ENCODE results near the gene COL9A1.

DNA sequence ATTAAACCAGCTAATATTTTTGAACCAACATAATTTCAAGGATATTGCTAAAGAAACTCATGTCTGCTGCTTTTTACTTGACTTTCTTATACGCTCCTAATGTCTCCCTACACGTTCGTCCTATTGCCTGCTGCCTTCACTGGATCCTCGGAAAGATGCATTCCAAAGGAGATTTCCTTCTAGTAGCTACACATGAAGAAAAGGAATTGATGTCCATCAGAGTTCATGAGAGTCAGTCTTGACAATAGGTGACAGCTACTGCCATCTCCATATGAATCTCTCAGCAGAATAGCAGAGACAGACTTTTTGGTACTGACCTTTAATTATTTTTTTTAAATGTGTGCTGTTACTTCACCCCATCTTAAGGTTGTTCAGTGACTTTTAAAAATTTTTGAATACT is 24.2 kb upstream of the COL9A1 start:
- TF ChIP-seq ZNF565 (CRISPR knock-in tag; conservative IDR thresholded peaks at IDR 0.05; ENCODE audit: low read depth) (no peak), OSR1 (CRISPR knock-in tag; IDR thresholded peaks at IDR 0.05) (no peak), RARB (CRISPR knock-in tag; IDR thresholded peaks at IDR 0.05) (no peak)
- TF ChIP-seq, protein P1, sequence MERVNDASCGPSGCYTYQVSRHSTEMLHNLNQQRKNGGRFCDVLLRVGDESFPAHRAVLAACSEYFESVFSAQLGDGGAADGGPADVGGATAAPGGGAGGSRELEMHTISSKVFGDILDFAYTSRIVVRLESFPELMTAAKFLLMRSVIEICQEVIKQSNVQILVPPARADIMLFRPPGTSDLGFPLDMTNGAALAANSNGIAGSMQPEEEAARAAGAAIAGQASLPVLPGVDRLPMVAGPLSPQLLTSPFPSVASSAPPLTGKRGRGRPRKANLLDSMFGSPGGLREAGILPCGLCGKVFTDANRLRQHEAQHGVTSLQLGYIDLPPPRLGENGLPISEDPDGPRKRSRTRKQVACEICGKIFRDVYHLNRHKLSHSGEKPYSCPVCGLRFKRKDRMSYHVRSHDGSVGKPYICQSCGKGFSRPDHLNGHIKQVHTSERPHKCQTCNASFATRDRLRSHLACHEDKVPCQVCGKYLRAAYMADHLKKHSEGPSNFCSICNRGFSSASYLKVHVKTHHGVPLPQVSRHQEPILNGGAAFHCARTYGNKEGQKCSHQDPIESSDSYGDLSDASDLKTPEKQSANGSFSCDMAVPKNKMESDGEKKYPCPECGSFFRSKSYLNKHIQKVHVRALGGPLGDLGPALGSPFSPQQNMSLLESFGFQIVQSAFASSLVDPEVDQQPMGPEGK (CRISPR knock-in tag; IDR thresholded peaks at IDR 0.05; ENCODE audit: borderline replicate concordance), result no peak
- TF ChIP-seq, protein P2, sequence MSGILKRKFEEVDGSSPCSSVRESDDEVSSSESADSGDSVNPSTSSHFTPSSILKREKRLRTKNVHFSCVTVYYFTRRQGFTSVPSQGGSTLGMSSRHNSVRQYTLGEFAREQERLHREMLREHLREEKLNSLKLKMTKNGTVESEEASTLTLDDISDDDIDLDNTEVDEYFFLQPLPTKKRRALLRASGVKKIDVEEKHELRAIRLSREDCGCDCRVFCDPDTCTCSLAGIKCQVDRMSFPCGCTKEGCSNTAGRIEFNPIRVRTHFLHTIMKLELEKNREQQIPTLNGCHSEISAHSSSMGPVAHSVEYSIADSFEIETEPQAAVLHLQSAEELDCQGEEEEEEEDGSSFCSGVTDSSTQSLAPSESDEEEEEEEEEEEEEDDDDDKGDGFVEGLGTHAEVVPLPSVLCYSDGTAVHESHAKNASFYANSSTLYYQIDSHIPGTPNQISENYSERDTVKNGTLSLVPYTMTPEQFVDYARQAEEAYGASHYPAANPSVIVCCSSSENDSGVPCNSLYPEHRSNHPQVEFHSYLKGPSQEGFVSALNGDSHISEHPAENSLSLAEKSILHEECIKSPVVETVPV (CRISPR knock-in tag; IDR thresholded peaks at IDR 0.05), result no peak
- TF ChIP-seq, protein P3, sequence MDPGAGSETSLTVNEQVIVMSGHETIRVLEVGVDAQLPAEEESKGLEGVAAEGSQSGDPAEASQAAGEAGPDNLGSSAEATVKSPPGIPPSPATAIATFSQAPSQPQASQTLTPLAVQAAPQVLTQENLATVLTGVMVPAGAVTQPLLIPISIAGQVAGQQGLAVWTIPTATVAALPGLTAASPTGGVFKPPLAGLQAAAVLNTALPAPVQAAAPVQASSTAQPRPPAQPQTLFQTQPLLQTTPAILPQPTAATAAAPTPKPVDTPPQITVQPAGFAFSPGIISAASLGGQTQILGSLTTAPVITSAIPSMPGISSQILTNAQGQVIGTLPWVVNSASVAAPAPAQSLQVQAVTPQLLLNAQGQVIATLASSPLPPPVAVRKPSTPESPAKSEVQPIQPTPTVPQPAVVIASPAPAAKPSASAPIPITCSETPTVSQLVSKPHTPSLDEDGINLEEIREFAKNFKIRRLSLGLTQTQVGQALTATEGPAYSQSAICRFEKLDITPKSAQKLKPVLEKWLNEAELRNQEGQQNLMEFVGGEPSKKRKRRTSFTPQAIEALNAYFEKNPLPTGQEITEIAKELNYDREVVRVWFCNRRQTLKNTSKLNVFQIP (CRISPR knock-in tag; IDR thresholded peaks at IDR 0.05; ENCODE audit: borderline replicate concordance, low read depth), result no peak
